PFSK-1 (cell line): ENCODE data around the gene GALNT14.

Experiments used
- FOXP2 ChIP-seq: optimal IDR thresholded peaks from 2 replicates; pipeline ENCODE3; 2011; ENCODE audit warnings: borderline replicate concordance, control low read depth, inconsistent platforms; ENCODE audit not compliant: insufficient read depth; ENCODE audit errors: extremely low read length, extremely low read depth
- POLR2AphosphoS5 ChIP-seq: IDR thresholded peaks from 2 replicates; pipeline ENCODE4 v1.6.1; 2012; ENCODE audit warnings: low read depth, mild to moderate bottlenecking, control low read depth, low read length, moderate library complexity
- SIN3A ChIP-seq: IDR thresholded peaks from 2 replicates; pipeline ENCODE4 v1.6.1; 2012; ENCODE audit warnings: mild to moderate bottlenecking, low read length, moderate library complexity, borderline replicate concordance; ENCODE audit not compliant: insufficient read depth
- TAF1 ChIP-seq: IDR thresholded peaks from 2 replicates; pipeline ENCODE4 v1.6.1; 2012; ENCODE audit warnings: low read length, control low read depth, borderline replicate concordance; ENCODE audit not compliant: insufficient read depth
- TF ChIP-seq, protein P1 (sequence below), 2 experiments: IDR thresholded peaks; 2 replicates each; pipeline versions ENCODE4 v1.6.1 to v1.8.0; 2011 to 2012; ENCODE audit warnings: low read depth in 2 of 2, low read length in 2 of 2, control low read depth in 1 of 2, inconsistent platforms in 1 of 2, mild to moderate bottlenecking in 1 of 2, moderate library complexity in 1 of 2; ENCODE audit not compliant: insufficient read depth in 1 of 2

DNA sequence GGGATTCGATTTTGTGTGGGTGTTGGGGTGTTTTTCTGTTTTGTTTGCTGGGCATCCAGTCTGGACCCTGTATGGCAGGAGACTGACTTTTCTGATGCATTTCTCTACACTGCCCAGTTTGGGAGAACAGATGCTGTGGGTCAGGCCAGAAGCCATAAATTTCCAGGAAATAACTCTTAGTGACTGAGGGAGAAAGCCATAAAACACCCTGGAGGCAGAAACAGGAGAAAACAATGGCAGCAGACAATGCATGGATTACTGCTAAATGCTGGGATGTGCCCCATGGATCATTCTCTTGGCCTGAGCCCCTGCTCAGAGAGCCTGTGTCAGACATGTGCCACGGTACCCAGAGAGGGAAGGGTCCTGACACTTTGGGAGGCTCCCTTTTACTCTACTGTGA is 197.4 kb downstream of the GALNT14 start:
- TF ChIP-seq POLR2AphosphoS5 (no peak), SIN3A (no peak), TAF1 (no peak), FOXP2 (no peak)
- TF ChIP-seq, protein P1, sequence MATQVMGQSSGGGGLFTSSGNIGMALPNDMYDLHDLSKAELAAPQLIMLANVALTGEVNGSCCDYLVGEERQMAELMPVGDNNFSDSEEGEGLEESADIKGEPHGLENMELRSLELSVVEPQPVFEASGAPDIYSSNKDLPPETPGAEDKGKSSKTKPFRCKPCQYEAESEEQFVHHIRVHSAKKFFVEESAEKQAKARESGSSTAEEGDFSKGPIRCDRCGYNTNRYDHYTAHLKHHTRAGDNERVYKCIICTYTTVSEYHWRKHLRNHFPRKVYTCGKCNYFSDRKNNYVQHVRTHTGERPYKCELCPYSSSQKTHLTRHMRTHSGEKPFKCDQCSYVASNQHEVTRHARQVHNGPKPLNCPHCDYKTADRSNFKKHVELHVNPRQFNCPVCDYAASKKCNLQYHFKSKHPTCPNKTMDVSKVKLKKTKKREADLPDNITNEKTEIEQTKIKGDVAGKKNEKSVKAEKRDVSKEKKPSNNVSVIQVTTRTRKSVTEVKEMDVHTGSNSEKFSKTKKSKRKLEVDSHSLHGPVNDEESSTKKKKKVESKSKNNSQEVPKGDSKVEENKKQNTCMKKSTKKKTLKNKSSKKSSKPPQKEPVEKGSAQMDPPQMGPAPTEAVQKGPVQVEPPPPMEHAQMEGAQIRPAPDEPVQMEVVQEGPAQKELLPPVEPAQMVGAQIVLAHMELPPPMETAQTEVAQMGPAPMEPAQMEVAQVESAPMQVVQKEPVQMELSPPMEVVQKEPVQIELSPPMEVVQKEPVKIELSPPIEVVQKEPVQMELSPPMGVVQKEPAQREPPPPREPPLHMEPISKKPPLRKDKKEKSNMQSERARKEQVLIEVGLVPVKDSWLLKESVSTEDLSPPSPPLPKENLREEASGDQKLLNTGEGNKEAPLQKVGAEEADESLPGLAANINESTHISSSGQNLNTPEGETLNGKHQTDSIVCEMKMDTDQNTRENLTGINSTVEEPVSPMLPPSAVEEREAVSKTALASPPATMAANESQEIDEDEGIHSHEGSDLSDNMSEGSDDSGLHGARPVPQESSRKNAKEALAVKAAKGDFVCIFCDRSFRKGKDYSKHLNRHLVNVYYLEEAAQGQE (IDR thresholded peaks at IDR 0.05; ENCODE audit: insufficient read depth in 1 of 2, low read depth in 2 of 2, low read length in 2 of 2) = no peak
